Stimulated activated CD8-positive, alpha-beta memory T cell treated with anti-CD3 and anti-CD28 coated beads, Interleukin-15, amount 100 ng/mL, for 4 hours (primary cell): ENCODE measurements around the gene DAPK2.
"Not testable (repeated sequence)": the region's sequence is repeated elsewhere in the genome, so short reads cannot be mapped to it uniquely, and the experiment has no call there.

Experiments used
- DNase-seq, 2 donors: peaks; one replicate each; pipeline ENCODE4 v3.0.0-alpha.2; 2020; ENCODE audit warnings: low read depth in 2 of 2

DAPK2 gene

GRCh38 chr15:63974021-63974420, 72.3 kb downstream of the DAPK2 start:
- no peak for DNase-seq

GRCh38 chr15:63973212-63974009, 72.9 kb downstream of the DAPK2 start:
- DNase-seq, result no peak

GRCh38 chr15:63972801-63973200, 73.5 kb downstream of the DAPK2 start:
- no peak for DNase-seq

- no peak for DNase-seq
These were observed 74.4 kb downstream of the DAPK2 start for GRCh38 chr15:63971904-63972303.

- DNase-seq, result peak in 1 of 2 donors; percentile 9
These were observed 74.9 kb downstream of the DAPK2 start for GRCh38 chr15:63971427-63971805.

- no peak for DNase-seq
These were observed 75.5 kb downstream of the DAPK2 start for GRCh38 chr15:63970621-63971426.

- DNase-seq, result no peak
These were observed 76.4 kb downstream of the DAPK2 start for GRCh38 chr15:63969652-63970421.

- no peak for DNase-seq
These were observed 77.6 kb downstream of the DAPK2 start for GRCh38 chr15:63968700-63969099.

- no peak for DNase-seq
These were observed 78.2 kb downstream of the DAPK2 start for GRCh38 chr15:63968122-63968524.

GRCh38 chr15:63967616-63968015, 78.7 kb downstream of the DAPK2 start:
- DNase-seq, result no peak

GRCh38 chr15:63962947-63963721, 83.2 kb downstream of the DAPK2 start:
- not testable (repeated sequence) for DNase-seq

GRCh38 chr15:63953524-63953923, 92.8 kb downstream of the DAPK2 start:
- DNase-seq, result no peak

- no peak for DNase-seq
These were observed 95.3 kb downstream of the DAPK2 start for GRCh38 chr15:63950911-63951481.

- DNase-seq, result no peak
These were observed 97.3 kb downstream of the DAPK2 start for GRCh38 chr15:63948971-63949370.

- DNase-seq, result no peak
These were observed 97.8 kb downstream of the DAPK2 start for GRCh38 chr15:63948436-63948835.

- no peak for DNase-seq
These were observed 99.1 kb downstream of the DAPK2 start for GRCh38 chr15:63947228-63947627.

GRCh38 chr15:63946524-63947065, 99.7 kb downstream of the DAPK2 start:
- no peak for DNase-seq

GRCh38 chr15:63945838-63946298, 100.4 kb downstream of the DAPK2 start:
- DNase-seq, result no peak

GRCh38 chr15:63945007-63945788, 101.1 kb downstream of the DAPK2 start:
- DNase-seq, result peak; percentile 26 to 30

- no peak for DNase-seq
These were observed 101.7 kb downstream of the DAPK2 start for GRCh38 chr15:63944681-63944955.
